ENCODE data around the gene LMO7.

DNA sequence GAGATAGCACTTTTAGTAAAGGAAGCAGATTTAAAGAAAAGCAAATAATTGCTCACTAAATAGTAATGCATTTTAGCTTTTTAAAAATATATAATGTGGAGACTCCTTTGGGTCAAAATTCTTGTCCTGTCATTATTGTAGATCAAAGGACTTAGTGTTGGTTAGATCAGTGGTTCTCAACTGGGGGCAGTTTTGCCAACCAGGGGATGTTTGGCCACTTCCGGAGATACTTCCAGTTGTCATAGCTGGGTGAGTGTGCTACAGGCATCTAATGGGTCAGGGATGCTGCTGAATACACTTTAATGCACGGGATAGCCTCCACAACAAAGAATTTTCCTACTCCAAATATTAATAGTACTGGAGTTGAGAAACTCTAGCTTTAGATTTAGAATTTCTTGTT lies 126.8 kb downstream of the LMO7 start:
- no peak for TF ChIP-seq CEBPB (IDR thresholded peaks at IDR 0.05)
- TF ChIP-seq, protein P1, sequence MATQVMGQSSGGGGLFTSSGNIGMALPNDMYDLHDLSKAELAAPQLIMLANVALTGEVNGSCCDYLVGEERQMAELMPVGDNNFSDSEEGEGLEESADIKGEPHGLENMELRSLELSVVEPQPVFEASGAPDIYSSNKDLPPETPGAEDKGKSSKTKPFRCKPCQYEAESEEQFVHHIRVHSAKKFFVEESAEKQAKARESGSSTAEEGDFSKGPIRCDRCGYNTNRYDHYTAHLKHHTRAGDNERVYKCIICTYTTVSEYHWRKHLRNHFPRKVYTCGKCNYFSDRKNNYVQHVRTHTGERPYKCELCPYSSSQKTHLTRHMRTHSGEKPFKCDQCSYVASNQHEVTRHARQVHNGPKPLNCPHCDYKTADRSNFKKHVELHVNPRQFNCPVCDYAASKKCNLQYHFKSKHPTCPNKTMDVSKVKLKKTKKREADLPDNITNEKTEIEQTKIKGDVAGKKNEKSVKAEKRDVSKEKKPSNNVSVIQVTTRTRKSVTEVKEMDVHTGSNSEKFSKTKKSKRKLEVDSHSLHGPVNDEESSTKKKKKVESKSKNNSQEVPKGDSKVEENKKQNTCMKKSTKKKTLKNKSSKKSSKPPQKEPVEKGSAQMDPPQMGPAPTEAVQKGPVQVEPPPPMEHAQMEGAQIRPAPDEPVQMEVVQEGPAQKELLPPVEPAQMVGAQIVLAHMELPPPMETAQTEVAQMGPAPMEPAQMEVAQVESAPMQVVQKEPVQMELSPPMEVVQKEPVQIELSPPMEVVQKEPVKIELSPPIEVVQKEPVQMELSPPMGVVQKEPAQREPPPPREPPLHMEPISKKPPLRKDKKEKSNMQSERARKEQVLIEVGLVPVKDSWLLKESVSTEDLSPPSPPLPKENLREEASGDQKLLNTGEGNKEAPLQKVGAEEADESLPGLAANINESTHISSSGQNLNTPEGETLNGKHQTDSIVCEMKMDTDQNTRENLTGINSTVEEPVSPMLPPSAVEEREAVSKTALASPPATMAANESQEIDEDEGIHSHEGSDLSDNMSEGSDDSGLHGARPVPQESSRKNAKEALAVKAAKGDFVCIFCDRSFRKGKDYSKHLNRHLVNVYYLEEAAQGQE (IDR thresholded peaks at IDR 0.05; ENCODE audit: low read depth): no peak
- no peak for TF ChIP-seq CREB1 (IDR thresholded peaks at IDR 0.05; ENCODE audit: low read depth)
- TF ChIP-seq FOXM1 (IDR thresholded peaks at IDR 0.05; ENCODE audit: borderline replicate concordance, low read depth): no peak
- no peak for TF ChIP-seq RAD21 (IDR thresholded peaks at IDR 0.05; ENCODE audit: low read depth)
- TF ChIP-seq YY1 (IDR thresholded peaks at IDR 0.05; ENCODE audit: low read depth): no peak
- no peak for TF ChIP-seq EP300 (IDR thresholded peaks at IDR 0.05; ENCODE audit: borderline replicate concordance)
